ENCODE results near the gene MARVELD3.

MARVELD3 gene

DNA sequence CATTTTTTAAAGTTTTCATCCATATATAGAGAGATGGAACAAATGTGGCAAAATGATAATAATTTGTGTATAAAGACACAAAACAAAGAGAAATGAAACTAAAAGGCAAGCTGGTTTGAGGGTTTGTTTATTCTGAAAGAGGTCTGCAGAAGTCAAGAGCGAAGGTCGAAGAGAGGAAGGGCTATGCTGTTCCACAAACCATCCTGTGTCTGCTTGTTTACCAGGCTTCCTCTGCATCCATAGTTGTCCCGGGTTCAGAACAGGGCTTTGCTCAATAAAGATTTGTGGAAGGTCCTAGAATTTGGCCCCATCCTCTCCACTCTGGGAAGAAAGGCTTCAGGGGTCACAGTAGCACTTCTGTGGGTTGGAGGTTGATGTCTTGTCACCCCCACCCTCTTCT lies 2.4 kb upstream of the MARVELD3 start:
- DNase-seq: no peak

DNA sequence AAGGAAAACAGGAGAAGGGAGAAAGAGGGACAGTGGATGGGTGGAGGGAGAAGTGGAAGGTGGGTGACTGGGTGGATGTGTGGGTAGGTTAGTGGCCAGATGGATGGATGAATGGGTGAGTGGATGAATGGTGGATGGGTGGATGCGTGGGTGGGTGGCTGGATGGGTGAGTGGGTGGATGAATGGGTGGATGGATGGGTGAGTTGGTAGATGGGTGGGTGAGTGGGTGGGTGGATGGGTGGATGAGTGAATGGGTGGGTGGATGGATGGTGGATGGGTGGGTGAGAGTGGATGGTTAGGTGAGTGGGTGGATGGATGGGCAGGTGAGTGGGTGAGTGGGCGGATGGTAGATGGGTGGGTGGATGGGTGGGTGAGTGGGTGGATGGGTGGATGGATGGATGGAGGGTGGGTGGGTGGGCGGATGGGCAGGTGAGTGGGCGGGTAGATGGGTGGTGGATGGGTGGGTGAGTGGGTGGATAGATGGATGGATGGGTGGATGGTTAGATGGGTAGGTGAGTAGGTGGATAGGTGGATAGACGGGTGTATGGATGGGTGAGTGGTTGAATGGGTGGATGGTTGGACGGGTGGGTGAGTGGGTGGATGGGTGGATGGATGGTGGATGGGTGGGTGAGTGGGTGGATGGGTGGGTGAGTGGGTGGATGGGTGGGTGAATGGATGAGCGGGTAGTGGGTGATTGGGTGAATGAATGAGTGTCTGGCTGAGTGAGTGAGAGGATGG lies 702 bp upstream of the MARVELD3 start:
- no peak for DNase-seq

DNA sequence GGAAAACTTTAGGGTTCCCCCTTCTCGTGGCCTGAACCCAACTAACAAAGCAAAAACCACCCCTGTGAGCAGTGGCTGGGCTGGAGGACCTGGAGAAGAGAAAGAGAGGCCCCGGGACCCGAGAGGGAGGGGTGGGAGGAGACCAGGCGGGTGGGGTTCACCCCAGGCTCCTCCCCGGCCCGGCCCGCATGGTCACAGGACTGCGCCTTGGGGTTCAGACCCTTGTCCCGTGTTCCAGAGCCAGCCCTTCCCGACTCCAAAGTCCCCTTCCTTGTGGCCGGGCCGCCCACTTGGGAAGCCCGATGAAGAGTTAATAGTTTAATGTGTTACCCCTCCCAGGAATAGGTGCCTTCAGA lies 852 bp downstream of the MARVELD3 start:
- DNase-seq: no peak

DNA sequence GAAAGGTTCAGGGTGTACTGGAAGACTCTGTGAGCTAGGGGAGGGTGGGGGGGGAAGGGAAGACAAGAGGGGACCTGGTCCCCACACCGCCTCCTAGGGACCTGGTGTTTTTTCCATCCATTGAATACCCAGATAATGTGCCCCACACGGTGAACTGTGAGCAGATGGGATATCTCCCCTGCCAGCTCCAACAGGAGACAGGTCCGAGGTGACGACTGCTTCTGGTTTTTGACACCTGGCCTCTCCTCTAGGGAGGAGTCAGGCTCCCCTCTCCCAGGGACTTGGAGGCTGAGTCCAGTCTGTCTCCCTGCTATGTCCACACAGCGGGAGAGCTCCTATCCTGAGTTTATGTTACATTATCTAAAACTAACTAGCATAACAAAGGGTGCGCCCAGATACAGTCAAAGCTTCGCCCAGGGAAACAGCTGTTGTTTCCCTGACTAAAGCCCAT lies 1.8 kb downstream of the MARVELD3 start:
- DNase-seq: no peak

DNA sequence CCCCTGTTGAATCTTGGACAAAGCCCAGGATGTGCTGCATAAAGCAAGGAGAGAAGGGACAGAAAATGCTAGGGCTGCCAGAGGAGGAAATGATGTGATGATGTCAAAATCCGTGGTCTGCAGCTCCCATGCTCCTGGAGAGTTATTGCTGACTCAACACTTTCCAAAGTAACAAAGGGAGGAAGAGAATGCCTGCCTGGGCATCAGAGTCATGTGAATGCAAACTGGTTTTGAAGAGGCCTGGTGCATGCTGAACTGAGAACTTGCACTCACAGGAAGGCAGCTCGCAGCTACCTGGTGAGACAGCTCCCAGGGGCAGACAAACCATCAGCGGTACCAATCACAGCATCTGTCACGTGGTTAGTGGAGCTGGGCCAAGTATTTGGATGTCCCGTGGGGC lies 2.8 kb downstream of the MARVELD3 start:
- DNase-seq: no peak

DNA sequence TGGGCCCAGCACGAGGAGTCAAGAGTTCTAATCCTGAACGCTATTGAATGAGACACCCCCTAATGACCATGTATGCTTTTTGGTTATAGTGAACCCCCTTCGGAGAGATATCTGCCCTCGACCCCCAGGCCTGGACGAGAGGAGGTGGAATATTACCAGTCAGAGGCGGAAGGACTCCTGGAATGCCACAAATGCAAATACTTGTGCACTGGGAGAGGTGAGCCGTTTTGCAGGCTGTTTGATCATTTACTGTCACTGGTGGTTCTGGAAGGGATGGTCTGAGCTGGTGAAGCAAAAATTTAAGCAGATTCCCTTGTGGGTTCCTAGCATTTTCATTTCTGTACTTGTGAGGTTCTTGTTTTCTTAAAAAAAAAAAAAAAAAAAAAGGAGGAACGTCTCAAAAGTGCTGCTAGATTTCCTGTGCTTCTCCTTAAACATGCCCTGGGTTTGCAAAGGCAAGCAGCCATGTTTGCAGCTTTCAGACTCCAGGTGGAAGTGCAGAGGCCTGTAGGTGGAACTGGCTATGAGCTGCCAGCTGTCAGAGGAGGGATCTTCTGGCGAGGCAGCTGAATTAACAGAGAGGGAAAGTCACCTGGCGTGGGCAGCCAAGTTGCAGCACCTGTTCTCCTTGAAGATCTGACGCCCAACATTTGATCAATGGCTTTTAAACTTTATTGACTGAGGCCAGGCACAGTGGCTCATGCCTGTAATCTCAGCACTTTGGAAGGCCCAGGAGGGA lies 3.5 kb downstream of the MARVELD3 start:
- no peak for DNase-seq

DNA sequence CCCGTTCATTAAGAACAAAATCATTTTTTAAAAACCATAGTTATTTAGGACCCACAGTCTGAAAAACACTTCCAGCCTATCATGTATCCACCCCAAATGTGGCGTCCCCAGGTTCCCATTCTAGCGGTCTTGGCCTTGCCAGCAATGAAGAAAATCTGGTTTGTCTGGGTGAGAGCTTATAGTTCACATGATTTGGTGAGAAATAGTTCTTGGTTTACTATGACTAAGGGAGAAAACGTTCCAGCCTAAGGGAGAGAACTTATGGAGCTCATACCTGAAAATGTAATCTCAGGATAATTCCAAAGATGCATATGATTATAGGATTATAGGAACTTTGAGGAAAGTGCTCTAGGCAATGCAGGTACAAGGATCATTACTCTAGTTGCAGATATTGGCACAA lies 4.8 kb downstream of the MARVELD3 start:
- no peak for DNase-seq

DNA sequence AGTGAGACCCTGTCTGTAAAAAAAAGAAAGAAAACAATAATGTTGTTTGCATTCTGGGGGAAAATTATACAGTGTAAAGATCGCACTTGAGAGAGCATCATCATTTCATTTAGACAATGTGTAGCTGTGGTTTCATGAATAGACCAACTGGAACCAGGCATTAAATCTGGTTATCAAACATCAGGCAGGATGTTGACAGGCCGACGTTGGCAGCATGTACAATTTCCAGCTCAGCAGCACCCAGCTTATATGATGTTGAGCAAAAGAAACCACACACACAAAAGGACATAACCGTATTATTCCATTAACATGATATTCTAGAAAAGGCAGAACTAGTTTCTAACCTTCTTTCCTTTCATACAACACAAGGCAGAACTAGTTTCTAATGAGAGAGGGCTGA lies 5.8 kb downstream of the MARVELD3 start:
- no peak for DNase-seq

DNA sequence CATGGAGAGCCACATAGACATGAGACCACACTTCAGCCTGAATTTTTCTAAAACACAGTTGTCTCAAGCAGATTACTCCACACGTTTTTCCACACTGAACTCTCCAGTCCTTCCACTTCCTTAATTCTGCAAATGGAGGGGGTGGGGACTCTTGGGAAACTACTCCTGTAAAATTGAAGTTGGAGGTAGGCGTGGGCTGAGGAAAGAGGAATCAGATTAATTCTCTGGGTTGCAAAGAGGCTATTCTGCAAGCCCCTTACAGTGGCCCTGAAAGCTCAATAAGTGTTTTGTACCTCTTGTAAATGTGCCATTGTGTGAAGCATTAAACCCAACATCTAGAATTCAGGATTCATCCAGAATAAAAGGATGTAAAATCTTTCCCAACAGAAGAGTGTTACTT lies 9.6 kb downstream of the MARVELD3 start:
- no peak for DNase-seq

DNA sequence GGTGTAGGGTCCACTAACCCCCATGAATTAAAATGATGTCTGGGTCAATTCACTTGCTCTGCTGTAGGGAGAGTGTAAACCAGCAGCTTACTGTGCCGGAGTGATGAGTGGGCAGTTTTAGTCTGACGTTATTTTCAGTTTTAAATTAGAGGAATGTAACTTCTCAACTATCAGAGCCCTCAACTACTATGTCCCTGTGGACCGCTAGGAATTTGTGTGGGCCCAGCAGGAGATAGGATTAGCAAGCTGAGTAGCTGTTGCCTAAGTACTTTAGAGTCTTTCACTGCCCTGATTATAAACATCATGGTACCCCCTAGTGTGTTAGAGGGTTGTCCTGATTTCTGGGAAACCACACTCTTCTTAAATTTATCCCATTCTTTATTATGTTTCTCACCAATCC lies 11.4 kb downstream of the MARVELD3 start:
- no peak for DNase-seq

DNA sequence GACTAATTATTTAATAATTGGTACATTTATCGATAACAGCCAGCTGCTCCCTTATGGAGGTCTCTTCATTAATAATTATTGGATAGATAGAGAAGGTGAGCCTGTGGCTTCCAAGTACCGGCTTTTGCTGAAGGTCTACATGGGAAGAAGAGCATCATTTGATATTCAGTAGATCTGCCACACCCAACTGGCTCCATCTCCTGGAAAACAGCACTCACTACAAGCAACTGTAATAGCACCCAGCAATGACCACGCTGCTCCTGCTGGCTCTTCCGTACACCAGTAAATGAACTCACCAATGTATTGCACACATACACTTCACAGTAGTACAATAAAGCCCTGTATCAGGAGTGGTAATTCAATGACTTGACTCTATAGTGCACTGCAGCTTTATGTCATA lies 19.5 kb downstream of the MARVELD3 start:
- no peak for DNase-seq

DNA sequence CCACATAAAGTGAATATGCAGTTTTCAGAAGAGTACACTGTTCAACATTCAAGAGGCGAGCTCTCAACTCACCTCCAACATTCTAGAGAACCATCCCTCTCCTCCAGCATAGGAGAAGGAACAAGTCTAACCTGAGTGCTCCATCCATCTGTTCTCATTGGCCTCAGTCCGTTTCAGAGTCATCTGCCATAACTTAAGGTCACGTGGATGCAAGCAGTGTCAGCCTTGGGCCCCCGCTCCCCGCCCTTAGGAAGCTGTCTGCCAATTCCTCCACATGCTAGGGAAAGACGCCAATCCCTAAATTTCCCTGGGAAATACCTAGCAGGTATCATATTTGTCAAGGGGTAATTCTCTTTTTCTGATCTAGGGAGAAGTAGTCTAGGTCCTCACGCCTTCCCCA lies 21.4 kb downstream of the MARVELD3 start:
- no peak for DNase-seq

DNA sequence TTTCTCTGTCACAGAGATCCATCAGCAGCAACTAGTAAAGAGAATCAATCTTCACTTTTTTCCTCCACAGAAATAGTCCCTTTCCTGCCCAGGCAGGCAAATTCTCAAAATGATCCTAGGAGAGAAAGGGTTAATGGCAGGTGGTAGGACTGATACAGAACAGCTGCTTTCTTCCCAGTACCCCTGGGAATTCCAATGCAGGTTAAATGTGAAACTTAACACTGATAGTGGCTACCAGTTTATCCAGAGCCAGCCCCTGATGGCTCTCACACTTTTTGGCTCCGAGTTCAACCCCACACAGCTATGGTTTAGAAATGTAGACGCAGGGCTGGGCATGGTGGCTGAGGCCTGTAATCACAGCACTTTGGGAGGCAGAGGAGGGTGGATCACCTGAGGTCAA lies 22.2 kb downstream of the MARVELD3 start:
- no peak for DNase-seq

DNA sequence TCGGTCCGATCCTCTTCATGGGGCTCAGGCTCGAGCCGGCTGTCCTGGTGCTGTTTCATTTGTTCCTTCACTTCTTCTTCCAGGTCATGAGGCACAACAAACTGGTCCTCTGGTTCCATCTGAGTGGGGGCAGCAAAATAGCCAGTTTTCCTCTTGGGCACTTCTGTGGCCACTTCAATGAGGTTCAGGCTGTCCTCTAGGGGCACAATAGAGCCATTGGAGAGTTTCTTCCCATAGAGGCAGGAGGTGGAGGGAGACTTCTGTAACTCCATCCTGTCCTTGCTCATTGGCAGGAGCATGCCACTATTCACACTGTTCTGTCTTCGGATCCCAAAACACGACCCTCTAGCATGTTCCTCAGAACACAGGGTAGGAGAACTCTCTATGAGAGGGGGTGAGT lies 22.9 kb downstream of the MARVELD3 start:
- no peak for DNase-seq

DNA sequence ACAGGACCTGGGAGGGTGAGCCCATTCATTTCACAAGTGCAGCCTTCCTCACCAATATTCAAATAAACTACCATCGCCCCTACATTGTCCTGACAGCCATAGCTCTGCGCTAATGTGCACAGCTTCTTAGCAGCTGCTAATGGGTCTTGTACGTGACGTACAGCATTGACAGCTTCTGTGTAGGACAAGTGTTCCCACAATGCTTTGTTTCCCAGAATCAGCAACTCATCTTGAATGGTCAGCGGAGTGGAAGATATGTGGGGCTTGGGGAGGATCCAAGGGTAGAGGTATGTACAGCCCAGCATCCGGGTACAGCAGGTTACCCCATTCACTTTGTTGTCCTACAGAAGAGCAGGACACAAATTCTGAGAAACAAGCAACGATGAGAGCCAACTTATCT lies 23.7 kb downstream of the MARVELD3 start:
- no peak for DNase-seq

DNA sequence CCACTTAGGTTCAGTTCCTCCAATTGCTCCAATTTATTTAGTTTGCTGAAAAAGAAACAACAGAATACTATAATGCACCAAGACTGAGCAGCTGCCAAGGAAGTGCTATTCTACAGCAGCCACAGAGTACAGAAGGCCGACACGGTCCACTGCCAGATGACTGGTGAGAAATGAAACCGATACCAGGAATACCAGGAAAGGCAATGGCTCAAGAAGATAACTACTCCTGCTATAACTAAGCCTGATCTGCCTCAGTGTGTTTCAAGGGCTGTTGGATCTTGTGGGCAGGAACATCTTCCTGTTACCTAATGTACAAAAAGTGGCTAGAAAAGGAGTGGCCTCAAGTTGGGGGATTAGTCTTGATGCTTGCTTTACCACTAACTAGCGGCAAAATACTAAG lies 32.8 kb downstream of the MARVELD3 start:
- DNase-seq: peak; percentile 13

DNA sequence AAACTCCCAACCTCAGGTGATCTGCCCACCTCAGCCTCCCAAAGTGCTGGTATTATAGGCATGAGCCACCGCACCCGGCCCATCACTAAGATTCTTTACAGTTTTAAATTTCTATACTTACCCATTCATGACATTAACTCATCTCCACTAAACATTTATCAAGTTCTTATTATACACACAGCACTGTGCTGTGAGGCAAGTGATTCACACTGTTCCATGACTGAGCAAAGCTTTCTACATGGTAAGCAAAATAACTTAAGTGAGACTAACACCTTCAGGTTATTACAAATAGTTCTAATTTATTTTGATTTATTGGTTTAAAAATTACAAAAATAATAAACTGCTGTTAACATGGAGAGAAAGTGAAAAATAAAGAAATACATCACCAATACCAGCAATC lies 33.5 kb downstream of the MARVELD3 start:
- DNase-seq: no peak

DNA sequence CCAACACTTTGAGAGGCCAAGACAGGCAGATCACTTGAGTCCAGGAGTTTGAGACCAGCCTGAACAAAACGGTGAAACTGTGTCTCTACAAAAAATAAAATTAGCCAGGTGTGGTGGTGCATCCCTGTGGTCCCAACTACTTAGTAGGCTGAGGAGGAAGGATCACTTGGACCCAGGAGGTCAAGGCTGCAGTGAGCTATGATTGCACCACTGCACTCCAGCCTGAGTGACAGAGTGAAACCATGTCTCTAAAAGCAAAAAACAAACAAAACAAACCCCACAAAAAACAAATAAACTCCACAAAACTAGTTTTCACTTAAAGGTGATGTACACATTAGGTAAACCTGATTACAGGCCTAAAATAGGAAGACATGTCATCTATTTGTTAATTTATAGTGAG lies 40.3 kb downstream of the MARVELD3 start:
- no peak for DNase-seq

DNA sequence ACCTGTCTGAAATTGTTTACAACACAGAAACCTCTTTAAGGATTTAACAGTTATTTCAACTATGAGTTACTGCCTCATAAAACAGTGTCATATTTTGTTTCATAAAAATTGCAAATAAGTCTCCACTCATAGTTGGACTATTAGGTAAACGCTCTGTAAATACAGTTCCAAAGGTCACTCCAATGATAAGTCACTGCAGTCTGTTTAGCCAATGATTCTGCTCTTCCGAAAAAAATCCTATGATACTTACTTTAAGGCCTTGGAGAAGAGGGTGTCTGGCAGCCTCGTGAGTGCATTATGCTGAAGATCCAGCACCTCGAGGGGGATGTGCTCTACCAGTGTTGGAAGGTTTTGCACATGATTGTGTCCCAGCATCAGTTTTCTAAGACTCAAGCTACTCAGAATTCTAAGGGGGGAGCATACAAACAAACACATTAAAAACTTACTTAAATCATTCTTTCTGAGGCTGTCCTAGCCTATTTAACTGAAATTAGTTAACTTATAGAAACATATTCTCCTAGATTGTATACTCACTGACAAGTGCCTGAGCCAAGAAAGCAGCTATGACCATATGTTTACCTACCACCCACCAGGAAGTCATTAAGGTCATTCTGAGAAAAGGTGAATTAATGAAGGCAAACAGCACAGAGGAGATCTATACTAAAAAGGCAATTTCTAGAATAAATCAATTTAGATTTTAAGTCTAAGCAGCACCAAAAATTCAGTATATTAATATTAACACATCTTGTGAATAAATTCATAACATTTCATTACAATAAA lies 41.1 kb downstream of the MARVELD3 start:
- no peak for DNase-seq

DNA sequence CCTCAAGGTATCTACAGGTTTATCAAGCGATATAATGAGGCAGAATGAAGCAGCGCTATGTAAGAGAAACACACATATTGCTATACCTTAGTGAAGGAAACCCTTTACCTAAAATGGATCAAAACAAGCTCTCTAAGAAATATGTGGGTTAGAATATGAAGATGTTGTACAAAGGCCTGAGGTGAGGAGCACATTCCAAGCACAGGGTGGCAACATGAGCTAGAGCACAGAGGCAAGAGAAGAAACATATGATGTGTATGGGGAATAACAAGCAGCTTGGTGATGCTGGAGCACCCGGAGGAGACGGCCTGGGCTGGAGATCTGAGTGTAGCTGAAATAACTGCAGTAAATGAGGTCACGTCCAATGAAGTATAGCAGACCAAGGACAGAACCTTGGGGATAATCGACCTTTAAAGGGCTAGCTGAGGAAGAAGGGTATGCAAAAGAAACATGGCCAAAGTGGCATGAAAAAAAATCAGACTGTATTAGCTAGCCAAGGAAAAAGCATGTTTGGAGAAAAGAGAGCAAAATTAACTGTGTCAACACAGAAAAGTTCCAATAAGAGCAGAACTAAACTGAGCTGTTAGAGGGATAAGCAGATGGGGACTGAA lies 44.0 kb downstream of the MARVELD3 start:
- no peak for DNase-seq

DNA sequence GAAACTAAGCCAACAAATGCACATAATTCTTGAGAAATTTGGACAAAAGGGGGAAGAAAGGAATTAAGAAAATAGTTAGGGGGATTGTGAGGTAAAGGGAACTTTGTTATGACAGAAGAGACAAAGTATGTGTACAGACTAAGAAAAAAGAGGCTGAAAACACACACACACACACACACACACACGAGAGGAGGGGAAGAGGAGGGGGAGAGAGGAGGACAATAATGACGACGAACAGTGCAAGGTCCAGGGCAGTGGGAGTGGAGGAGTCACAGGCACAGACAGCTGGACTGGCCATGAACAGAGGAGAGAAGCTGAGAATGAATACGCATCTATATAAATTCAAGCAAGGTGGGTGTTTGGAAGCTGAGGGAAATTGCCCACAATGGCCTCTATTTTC lies 44.6 kb downstream of the MARVELD3 start:
- no peak for DNase-seq

DNA sequence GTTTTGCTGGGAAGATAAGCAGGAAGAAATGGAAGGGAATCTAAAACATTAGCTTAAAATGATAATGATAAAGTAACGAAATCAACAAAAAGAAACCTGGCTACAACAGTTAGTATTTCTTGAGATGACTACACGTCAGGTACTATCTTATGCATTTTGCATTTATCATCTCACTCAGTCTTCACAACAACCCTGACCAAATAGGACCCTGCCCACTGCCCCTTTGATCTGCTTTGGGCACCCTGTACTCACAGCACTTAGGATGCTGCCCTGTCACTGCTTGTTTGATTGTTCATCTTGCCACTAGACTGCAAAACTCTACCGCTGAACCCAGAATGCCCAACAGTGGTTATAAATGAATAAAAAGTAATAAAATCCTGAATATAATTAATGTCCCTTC lies 45.2 kb downstream of the MARVELD3 start:
- no peak for DNase-seq

DNA sequence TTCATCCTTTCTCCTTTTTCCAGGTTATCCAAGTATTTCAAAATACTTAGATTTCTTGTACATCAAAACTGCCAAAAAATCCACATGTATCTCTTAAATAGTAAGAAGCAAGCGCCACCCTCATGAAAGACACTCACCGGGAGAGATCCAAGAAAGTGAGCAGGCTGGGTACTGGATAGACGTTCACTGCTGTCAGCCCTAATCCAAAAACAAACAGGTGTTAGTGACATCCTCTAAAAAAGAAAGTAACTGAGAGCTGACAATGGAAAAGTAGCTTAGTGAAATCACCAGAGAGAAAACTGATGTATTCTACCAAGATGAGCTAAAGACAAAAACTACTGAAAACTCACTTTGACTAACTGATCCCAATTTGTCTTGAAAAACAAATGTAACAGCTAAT lies 46.1 kb downstream of the MARVELD3 start:
- no peak for DNase-seq
